ENCODE results near the gene GET4.
"Not testable (repeated sequence)": the region's sequence is repeated elsewhere in the genome, so short reads cannot be mapped to it uniquely, and the experiment has no call there.

GET4 gene

GRCh38 chr7:938546-939185 lies 62.3 kb downstream of the GET4 start:
- no peak overlapping the region for H3K4me3 ChIP-seq (ENCODE audit: low read depth, low read length)
- TF ChIP-seq, protein P1, sequence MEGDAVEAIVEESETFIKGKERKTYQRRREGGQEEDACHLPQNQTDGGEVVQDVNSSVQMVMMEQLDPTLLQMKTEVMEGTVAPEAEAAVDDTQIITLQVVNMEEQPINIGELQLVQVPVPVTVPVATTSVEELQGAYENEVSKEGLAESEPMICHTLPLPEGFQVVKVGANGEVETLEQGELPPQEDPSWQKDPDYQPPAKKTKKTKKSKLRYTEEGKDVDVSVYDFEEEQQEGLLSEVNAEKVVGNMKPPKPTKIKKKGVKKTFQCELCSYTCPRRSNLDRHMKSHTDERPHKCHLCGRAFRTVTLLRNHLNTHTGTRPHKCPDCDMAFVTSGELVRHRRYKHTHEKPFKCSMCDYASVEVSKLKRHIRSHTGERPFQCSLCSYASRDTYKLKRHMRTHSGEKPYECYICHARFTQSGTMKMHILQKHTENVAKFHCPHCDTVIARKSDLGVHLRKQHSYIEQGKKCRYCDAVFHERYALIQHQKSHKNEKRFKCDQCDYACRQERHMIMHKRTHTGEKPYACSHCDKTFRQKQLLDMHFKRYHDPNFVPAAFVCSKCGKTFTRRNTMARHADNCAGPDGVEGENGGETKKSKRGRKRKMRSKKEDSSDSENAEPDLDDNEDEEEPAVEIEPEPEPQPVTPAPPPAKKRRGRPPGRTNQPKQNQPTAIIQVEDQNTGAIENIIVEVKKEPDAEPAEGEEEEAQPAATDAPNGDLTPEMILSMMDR (IDR thresholded peaks at IDR 0.05; ENCODE audit: borderline replicate concordance, insufficient read depth, low read depth, low read length) = no peak

DNA sequence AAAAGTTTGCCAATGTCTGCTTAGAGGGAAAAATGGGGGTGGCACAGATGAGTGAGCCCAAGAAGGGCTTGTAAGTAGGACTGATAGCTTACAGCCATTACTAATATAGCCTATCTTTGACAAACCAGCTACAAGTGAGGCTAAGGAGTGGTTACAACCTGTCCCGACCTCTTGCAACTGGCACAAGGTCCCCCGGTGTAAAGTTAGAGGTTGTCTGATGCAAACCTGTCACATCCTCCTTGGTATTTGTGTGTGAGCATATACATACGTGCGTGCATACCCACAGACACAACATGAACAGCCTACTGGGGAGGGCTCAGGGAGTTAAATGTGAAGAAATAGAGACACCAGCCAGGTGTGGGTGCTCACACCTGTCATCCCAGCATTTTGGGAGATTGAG lies 63.5 kb downstream of the GET4 start:
- H3K4me3 ChIP-seq (ENCODE audit: low read depth, low read length) = no peak overlapping the region
- TF ChIP-seq, protein P1 (IDR thresholded peaks at IDR 0.05; ENCODE audit: borderline replicate concordance, insufficient read depth, low read depth, low read length) = no peak

- TF ChIP-seq, protein P1 (IDR thresholded peaks at IDR 0.05; ENCODE audit: borderline replicate concordance, insufficient read depth, low read depth, low read length) = no peak
- no peak overlapping the region for H3K4me3 ChIP-seq (ENCODE audit: low read depth, low read length)
Measured at GRCh38 chr7:940599-941408, 64.5 kb downstream of the GET4 start.

DNA sequence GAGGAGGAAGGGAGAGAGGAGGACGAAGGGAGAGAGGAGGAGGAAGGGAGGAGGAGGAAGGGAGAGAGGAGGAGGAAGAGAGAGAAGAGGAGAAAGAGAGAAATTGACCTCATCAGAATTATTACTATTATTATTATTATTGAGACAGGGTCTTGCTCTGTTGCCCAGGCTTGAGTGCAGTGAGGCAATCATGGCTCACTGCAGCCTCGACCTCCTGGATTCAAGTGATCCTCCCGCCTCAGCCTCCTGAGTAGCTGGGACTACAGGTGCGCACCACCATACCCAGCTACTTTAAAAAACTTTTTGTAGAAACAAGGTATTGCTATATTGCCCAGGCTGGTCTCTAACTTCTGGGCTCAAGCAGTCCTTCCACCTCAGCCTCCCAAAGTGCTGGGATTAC lies 67.4 kb downstream of the GET4 start:
- H3K4me3 ChIP-seq (ENCODE audit: low read depth, low read length) = not testable (repeated sequence)

DNA sequence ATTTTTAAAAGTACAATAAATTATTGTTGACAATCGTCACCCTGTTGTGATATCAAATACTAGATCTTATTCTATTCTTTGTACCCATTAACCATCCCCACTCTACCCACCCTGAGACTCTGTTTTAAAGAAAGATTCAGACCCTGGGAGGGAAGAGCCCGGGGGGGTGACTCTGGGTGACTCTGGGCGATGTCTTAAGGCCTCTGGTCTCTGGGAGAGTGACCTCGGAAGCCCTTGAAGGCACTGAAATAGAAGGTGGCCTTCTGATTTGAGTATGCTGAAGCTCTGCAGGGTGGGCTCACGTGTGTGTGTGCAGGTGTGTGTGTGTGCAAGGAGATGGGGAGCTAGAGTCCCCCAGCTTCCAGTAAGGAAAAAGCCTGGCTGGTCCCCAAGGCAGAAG lies 68.4 kb downstream of the GET4 start:
- H3K4me3 ChIP-seq (ENCODE audit: low read depth, low read length) = no peak overlapping the region
- TF ChIP-seq, protein P1 (IDR thresholded peaks at IDR 0.05; ENCODE audit: borderline replicate concordance, insufficient read depth, low read depth, low read length) = no peak

DNA sequence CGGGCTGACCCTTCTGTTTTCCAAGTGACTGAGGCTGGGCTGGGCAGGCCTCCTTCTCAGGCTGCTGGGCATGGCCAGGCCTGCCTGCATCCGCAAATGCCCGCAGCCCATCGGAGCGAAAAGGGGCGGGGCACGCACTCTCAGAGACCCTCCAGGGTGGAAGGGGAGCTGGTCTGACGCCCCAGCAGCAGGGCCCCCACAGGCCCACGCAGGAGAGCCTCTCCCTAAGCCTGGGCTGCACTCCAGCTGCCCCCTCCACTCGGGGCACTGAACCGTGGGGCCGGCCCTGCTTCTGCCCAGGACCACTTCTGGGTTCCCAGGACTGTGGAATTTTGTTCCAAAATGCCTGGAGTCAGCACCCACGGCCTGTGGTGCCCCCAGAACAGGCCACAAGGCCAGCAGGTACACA lies 68.8 kb downstream of the GET4 start:
- TF ChIP-seq, protein P1 (IDR thresholded peaks at IDR 0.05; ENCODE audit: borderline replicate concordance, insufficient read depth, low read depth, low read length) = no peak
- H3K4me3 ChIP-seq (ENCODE audit: low read depth, low read length) = no peak overlapping the region

DNA sequence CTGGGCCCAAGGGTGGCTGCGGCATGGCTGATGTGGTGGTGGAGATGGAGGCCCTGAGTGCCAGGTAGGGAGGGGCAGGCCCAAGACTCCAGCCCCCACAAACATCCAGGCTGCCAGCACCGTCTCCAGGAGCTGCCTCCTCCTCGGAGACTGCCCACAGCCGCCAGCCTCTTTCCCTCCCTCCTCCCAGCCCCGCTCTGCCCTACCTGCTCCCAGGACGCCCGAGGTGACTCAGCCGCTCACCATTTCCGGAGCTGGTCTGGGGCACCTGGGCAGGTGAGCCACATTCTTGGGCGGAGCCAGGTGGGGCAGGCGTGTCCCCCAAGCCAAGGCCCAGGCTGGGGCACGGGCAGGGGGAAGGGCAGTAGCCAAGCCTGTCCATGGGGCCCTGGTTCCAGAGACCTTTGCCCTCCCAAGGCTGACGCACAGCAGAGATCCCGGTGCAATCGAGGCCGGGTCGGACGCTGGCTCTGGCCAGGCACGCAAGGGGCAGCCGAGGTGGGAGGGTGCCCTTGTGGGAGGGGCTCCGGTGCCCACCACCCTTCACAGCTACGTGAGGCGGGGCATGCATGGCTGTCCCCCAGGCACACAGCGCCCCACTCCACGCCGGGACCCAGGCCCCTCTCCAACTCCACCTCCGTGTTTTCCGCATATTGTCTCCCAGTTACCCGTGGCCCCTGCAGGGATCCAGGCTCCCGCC lies 69.4 kb downstream of the GET4 start:
- TF ChIP-seq, protein P1 (IDR thresholded peaks at IDR 0.05; ENCODE audit: borderline replicate concordance, insufficient read depth, low read depth, low read length) = no peak
- no peak overlapping the region for H3K4me3 ChIP-seq (ENCODE audit: low read depth, low read length)
